Endodermal cell (in vitro differentiated cells): ENCODE data around the gene TMEM39A. TPM values are rescaled to one million over a fixed set of nuclear protein-coding genes. Genes with fewer than 3 reads are reported as not detected.

Experiments used
- DNase-seq: peaks from one replicate; pipeline ENCODE4 v3.0.0-alpha.2; 2017
- H3K27ac ChIP-seq: 2 replicates; pipeline ENCODE4 v1.5.1; 2013; ENCODE audit warnings: mild to moderate bottlenecking, low read depth, low read length, moderate library complexity
- H3K27me3 ChIP-seq: 2 replicates; pipeline ENCODE4 v1.6.1; 2013; ENCODE audit warnings: mild to moderate bottlenecking, low read length, moderate library complexity; ENCODE audit not compliant: insufficient read depth, control insufficient read depth, poor library complexity, severe bottlenecking
- H3K36me3 ChIP-seq: 2 replicates; pipeline ENCODE4 v1.7.0; 2013; ENCODE audit warnings: mild to moderate bottlenecking, low read length, moderate library complexity; ENCODE audit not compliant: control insufficient read depth, insufficient read depth
- H3K4me1 ChIP-seq: one replicate; pipeline ENCODE4 v1.7.0; 2013; ENCODE audit warnings: low read length; ENCODE audit not compliant: control insufficient read depth, insufficient read depth
- H3K4me3 ChIP-seq: 2 replicates; pipeline ENCODE4 v1.5.1; 2013; ENCODE audit warnings: mild to moderate bottlenecking, low read length, moderate library complexity
- H3K9ac ChIP-seq: 2 replicates; pipeline ENCODE4 v1.6.1; 2013; ENCODE audit warnings: mild to moderate bottlenecking, low read length, moderate library complexity; ENCODE audit not compliant: poor library complexity, severe bottlenecking; ENCODE audit errors: extremely low read depth
- H3K9me3 ChIP-seq: 2 replicates; pipeline ENCODE4 v1.6.1; 2013; ENCODE audit warnings: mild to moderate bottlenecking, low read length, moderate library complexity; ENCODE audit not compliant: control insufficient read depth
- H3K27ac Mint-ChIP-seq: 2 replicates; pipeline ENCODE4 v1.8.0; 2020; ENCODE audit warnings: mixed read lengths
- H3K27me3 Mint-ChIP-seq: 2 replicates; pipeline ENCODE4 v1.8.0; 2021; ENCODE audit warnings: mild to moderate bottlenecking, mixed read lengths; ENCODE audit not compliant: insufficient read depth
- H3K36me3 Mint-ChIP-seq: 2 replicates; pipeline ENCODE4 v1.8.0; 2020; ENCODE audit warnings: low read depth, mixed read lengths
- H3K4me1 Mint-ChIP-seq: 2 replicates; pipeline ENCODE4 v1.8.0; 2020; ENCODE audit warnings: mixed read lengths
- H3K4me3 Mint-ChIP-seq: 2 replicates; pipeline ENCODE4 v1.8.0; 2020; ENCODE audit warnings: mild to moderate bottlenecking, moderate library complexity, mixed read lengths
- H3K9me3 Mint-ChIP-seq: 2 replicates; pipeline ENCODE4 v1.8.0; 2020; ENCODE audit warnings: mild to moderate bottlenecking, mixed read lengths
- CTCF ChIP-seq: fragments of 200-600 bp; sonication (generic); conservative IDR thresholded peaks from 2 replicates; pipeline ENCODE4 v1.5.0; 2021; ENCODE audit warnings: antibody characterized with exemption, mild to moderate bottlenecking
- WGBS, 2 experiments: methylation state at CpG; one replicate each; pipeline versions ENCODE4 v1.1.5 to v1.1.7; 2013; ENCODE audit warnings: missing lambda C conversion rate in 2 of 2, mixed read lengths in 1 of 2; ENCODE audit not compliant: insufficient coverage in 1 of 2, insufficient read length in 1 of 2; 5-methylcytosine and 5-hydroxymethylcytosine counted together
- total RNA-seq, 2 donors: library from RNA; stranded (reverse); fragmentation: NEBNext Ultra II Directional in 1 of 2; extraction: Animal tissue kit (Norgen Biotek cat#: 25700) in 1 of 2; gene quantifications; 2 replicates in 1 of 2; 3 replicates in 1 of 2; pipeline ENCODE4 v1.2.1, GENCODE V29; 2021

The TMEM39A gene
- total RNA-seq, 2 donors from 2014 or later = 62.3 to 81.8 TPM

GRCh38 chr3:119481079-119481478 is 17.7 kb upstream of the TMEM39A start:
- Histone ChIP-seq H3K27me3 (no peaks in the 10 kb centered on the region), H3K4me1 (no peaks in the 10 kb centered on the region), H3K27ac (no peak overlapping the region), H3K9me3 (no peaks in the 10 kb centered on the region), H3K9ac (no peak overlapping the region), H3K36me3 (peaks cover 29% of the 10 kb centered on the region), H3K4me3 (no peak overlapping the region)
- Mint-ChIP-seq H3K4me1 (peaks cover 4% of the 10 kb centered on the region), H3K27me3 (no peaks in the 10 kb centered on the region), H3K36me3 (peaks cover 33% of the 10 kb centered on the region), H3K4me3 (no peak overlapping the region), H3K9me3 (no peaks in the 10 kb centered on the region), H3K27ac (no peak overlapping the region)
- no peak for TF ChIP-seq CTCF
- WGBS, 2 experiments = 93 to 100% methylated on average over 2 of the region's 2 CpGs
- DNase-seq = no peak

GRCh38 chr3:119470866-119471265 is 7.5 kb upstream of the TMEM39A start:
- Mint-ChIP-seq H3K4me1 (peaks cover 14% of the 10 kb centered on the region), H3K4me3 (no peak overlapping the region), H3K36me3 (peaks cover 20% of the 10 kb centered on the region), H3K27me3 (peaks cover 3% of the 10 kb centered on the region), H3K9me3 (no peaks in the 10 kb centered on the region), H3K27ac (no peak overlapping the region)
- DNase-seq = no peak
- H3K27me3 ChIP-seq = no peaks in the 10 kb centered on the region
- H3K4me1 ChIP-seq = no peaks in the 10 kb centered on the region
- no peak overlapping the region for H3K9ac ChIP-seq
- TF ChIP-seq CTCF = no peak
- no peak overlapping the region for H3K27ac ChIP-seq
- no peak overlapping the region for H3K4me3 ChIP-seq
- H3K36me3 ChIP-seq = peaks cover 7% of the 10 kb centered on the region
- H3K9me3 ChIP-seq = no peaks in the 10 kb centered on the region
- 91 to 93% methylated on average over 4 to 6 of the region's 6 CpGs for WGBS, 2 experiments

DNA sequence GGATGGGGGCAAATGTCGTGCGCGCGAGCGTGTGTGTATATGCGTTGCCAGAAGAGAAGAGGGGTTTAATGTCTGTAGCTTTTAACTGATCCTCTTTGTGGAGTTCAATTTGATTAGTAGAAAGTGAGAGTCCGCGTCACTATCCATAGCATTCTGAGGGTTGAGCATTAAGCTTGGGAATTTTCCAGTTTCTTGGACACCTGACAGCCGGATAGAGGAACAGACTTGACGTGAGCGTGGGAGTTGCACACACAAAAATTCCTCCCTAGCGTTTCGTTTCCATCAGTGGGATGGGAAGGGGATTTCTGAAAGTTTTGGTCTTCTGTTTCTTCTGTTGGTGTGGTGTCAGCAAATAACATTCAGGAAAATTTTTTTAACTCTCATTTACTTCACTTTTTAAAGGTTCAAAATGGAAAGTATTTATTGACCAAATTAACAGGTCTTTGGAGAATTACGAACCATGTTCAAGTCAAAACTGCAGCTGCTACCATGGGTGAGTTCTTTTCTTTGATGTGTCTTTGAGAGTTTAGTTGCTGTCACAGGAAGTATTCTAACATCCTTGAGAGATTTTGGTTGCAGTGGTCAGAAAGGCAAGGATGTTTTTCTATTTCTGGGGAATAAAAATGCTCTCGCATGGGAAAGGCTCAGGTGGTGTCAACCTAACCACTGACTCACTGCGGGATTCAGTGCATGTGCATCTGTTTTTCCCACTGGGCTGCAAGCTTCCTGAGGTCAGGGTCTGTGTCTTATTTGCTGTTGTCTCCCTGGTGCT is 6.2 kb upstream of the TMEM39A start:
- no peak overlapping the region for H3K27ac ChIP-seq
- H3K4me1 Mint-ChIP-seq = peaks cover 14% of the 10 kb centered on the region
- peak overlapping the region; percentile 94 for H3K4me3 ChIP-seq
- 21 to 48% methylated on average over 6 to 14 of the region's 16 CpGs for WGBS, 2 experiments
- no peaks in the 10 kb centered on the region for H3K9me3 ChIP-seq
- peak overlapping the region; percentile 80 for H3K4me3 Mint-ChIP-seq
- H3K4me1 ChIP-seq = no peaks in the 10 kb centered on the region
- H3K27me3 Mint-ChIP-seq = peaks cover 3% of the 10 kb centered on the region
- peak overlapping the region; percentile 58 for H3K9ac ChIP-seq
- peaks cover 15% of the 10 kb centered on the region for H3K36me3 Mint-ChIP-seq
- H3K27me3 ChIP-seq = no peaks in the 10 kb centered on the region
- peaks cover 4% of the 10 kb centered on the region for H3K36me3 ChIP-seq
- TF ChIP-seq CTCF = no peak
- H3K27ac Mint-ChIP-seq = peak overlapping the region; percentile 83
- H3K9me3 Mint-ChIP-seq = no peaks in the 10 kb centered on the region
- DNase-seq = no peak
